HEK293 (cell line): ENCODE measurements around the gene CCR5AS.

Experiments
- CTCF ChIA-PET: fragments of 350-600 bp; formaldehyde crosslinking; extraction: SDS; loops from one replicate; lab custom pipeline; 2021; ENCODE audit warnings: antibody characterized with exemption; lab: Yijun Ruan, JAX
- POLR2A ChIA-PET: fragments of 300-600 bp; formaldehyde crosslinking; extraction: SDS; loops from one replicate; lab custom pipeline; 2020; ENCODE audit warnings: antibody characterized with exemption, inconsistent platforms; lab: Yijun Ruan, JAX
- H3K27ac ChIP-seq: fragments of 200-500 bp; sonication (Bioruptor generic); 2 replicates; pipeline ENCODE4 v1.5.1; 2014; ENCODE audit warnings: low read depth, low read length, control low read depth, inconsistent platforms; ENCODE audit errors: extremely low read depth
- H3K36me3 ChIP-seq, 2 experiments: fragments of 200-500 bp in 1 of 2; sonication (Bioruptor generic) in 1 of 2; 1 replicate in 1 of 2; 2 replicates in 1 of 2; pipeline ENCODE4 v1.5.1; 2014 to 2017; ENCODE audit warnings: inconsistent platforms in 2 of 2, low read length in 2 of 2; ENCODE audit not compliant: control insufficient read depth in 2 of 2, insufficient read depth in 1 of 2
- H3K4me1 ChIP-seq: fragments of 200-500 bp; sonication (Bioruptor generic); 2 replicates; pipeline ENCODE4 v1.5.1; 2014; ENCODE audit warnings: mild to moderate bottlenecking, low read length, inconsistent platforms; ENCODE audit not compliant: control insufficient read depth, insufficient read depth
- H3K4me3 ChIP-seq: 2 replicates; pipeline ENCODE4 v1.5.1; 2011; ENCODE audit warnings: low read depth, mild to moderate bottlenecking, control low read depth, low read length, moderate library complexity
- H3K9me3 ChIP-seq: fragments of 200-500 bp; sonication (Bioruptor generic); 2 replicates; pipeline ENCODE4 v1.5.1; 2014; ENCODE audit warnings: low read depth, low read length, inconsistent platforms; ENCODE audit not compliant: control insufficient read depth, insufficient read depth
- GLIS1 ChIP-seq: fragments of 450-650 bp; formaldehyde crosslinking; IDR thresholded peaks from 2 replicates; pipeline ENCODE4 v1.5.1; 2016; ENCODE audit warnings: missing biosample characterization, missing genetic modification characterization
- GLIS2 ChIP-seq: fragments of 450-650 bp; formaldehyde crosslinking; IDR thresholded peaks from 2 replicates; pipeline ENCODE4 v1.5.1; 2016; ENCODE audit warnings: missing biosample characterization, missing genetic modification characterization
- HOXA7 ChIP-seq: sonication (generic); formaldehyde crosslinking; IDR thresholded peaks from 2 replicates; pipeline ENCODE4 v1.8.1; 2022; ENCODE audit warnings: missing genetic modification reagents, borderline replicate concordance
- HOXC10 ChIP-seq: sonication (generic); formaldehyde crosslinking; IDR thresholded peaks from 2 replicates; pipeline ENCODE4 v1.8.1; 2023; ENCODE audit warnings: mild to moderate bottlenecking, missing genetic modification reagents
- MEIS1 ChIP-seq: sonication (generic); formaldehyde crosslinking; IDR thresholded peaks from 2 replicates; pipeline ENCODE4 v1.8.1; 2022; ENCODE audit warnings: missing genetic modification reagents, mild to moderate bottlenecking, borderline replicate concordance
- ZNF132 ChIP-seq: fragments of 450-650 bp; formaldehyde crosslinking; IDR thresholded peaks from 2 replicates; pipeline ENCODE4 v1.5.1; 2017; ENCODE audit warnings: missing biosample characterization, missing genetic modification characterization, borderline replicate concordance
- ZNF133 ChIP-seq: fragments of 450-650 bp; formaldehyde crosslinking; IDR thresholded peaks from 2 replicates; pipeline ENCODE4 v1.5.1; 2016; ENCODE audit warnings: missing biosample characterization, missing genetic modification characterization
- ZNF202 ChIP-seq: fragments of 450-650 bp; formaldehyde crosslinking; IDR thresholded peaks from 2 replicates; pipeline ENCODE4 v1.5.1; 2016; ENCODE audit warnings: missing biosample characterization, missing genetic modification characterization, borderline replicate concordance
- ZNF433 ChIP-seq: fragments of 450-650 bp; formaldehyde crosslinking; IDR thresholded peaks from 2 replicates; pipeline ENCODE4 v1.5.1; 2016; ENCODE audit warnings: missing biosample characterization, missing genetic modification characterization, low read depth
- ZNF621 ChIP-seq: fragments of 450-650 bp; formaldehyde crosslinking; IDR thresholded peaks from 2 replicates; pipeline ENCODE4 v1.5.1; 2017; ENCODE audit warnings: missing biosample characterization, missing genetic modification characterization
- ZNF624 ChIP-seq: fragments of 450-650 bp; formaldehyde crosslinking; IDR thresholded peaks from 2 replicates; pipeline ENCODE4 v1.5.1; 2017; ENCODE audit warnings: missing biosample characterization, missing genetic modification characterization
- ZNF658 ChIP-seq: fragments of 450-650 bp; formaldehyde crosslinking; IDR thresholded peaks from 2 replicates; pipeline ENCODE4; 2016; ENCODE audit warnings: missing biosample characterization, missing genetic modification characterization
- ZNF76 ChIP-seq: fragments of 450-650 bp; formaldehyde crosslinking; IDR thresholded peaks from 2 replicates; pipeline ENCODE4; 2016; ENCODE audit warnings: low read depth, missing biosample characterization, missing genetic modification characterization, borderline replicate concordance
- ZNF776 ChIP-seq: fragments of 450-650 bp; formaldehyde crosslinking; IDR thresholded peaks from 2 replicates; pipeline ENCODE4 v1.5.0; 2017; ENCODE audit warnings: missing biosample characterization, missing genetic modification characterization, borderline replicate concordance
- ZNF830 ChIP-seq: fragments of 450-650 bp; IDR thresholded peaks from 2 replicates; pipeline ENCODE4 v1.5.0; 2018; ENCODE audit warnings: missing biosample characterization, missing genetic modification characterization, low read depth, mild to moderate bottlenecking, moderate library complexity
- ZSCAN30 ChIP-seq: fragments of 450-650 bp; IDR thresholded peaks from 2 replicates; pipeline ENCODE4 v1.5.1; 2018; ENCODE audit warnings: missing biosample characterization, mild to moderate bottlenecking, missing genetic modification characterization, moderate library complexity
- TF ChIP-seq, protein P1 (sequence below): sonication (generic); formaldehyde crosslinking; IDR thresholded peaks from 2 replicates; pipeline ENCODE4 v1.8.1; 2022; ENCODE audit warnings: mild to moderate bottlenecking, moderate library complexity, missing genetic modification reagents
- TF ChIP-seq, protein P2 (sequence below): fragments of 450-650 bp; formaldehyde crosslinking; IDR thresholded peaks from 2 replicates; pipeline ENCODE4 v1.5.1; 2016; ENCODE audit warnings: missing biosample characterization, missing genetic modification characterization
- TF ChIP-seq, protein P3 (sequence below): fragments of 450-650 bp; formaldehyde crosslinking; IDR thresholded peaks from 2 replicates; pipeline ENCODE4 v1.5.1; 2017; ENCODE audit warnings: missing biosample characterization, missing genetic modification characterization

Gene CCR5AS

DNA sequence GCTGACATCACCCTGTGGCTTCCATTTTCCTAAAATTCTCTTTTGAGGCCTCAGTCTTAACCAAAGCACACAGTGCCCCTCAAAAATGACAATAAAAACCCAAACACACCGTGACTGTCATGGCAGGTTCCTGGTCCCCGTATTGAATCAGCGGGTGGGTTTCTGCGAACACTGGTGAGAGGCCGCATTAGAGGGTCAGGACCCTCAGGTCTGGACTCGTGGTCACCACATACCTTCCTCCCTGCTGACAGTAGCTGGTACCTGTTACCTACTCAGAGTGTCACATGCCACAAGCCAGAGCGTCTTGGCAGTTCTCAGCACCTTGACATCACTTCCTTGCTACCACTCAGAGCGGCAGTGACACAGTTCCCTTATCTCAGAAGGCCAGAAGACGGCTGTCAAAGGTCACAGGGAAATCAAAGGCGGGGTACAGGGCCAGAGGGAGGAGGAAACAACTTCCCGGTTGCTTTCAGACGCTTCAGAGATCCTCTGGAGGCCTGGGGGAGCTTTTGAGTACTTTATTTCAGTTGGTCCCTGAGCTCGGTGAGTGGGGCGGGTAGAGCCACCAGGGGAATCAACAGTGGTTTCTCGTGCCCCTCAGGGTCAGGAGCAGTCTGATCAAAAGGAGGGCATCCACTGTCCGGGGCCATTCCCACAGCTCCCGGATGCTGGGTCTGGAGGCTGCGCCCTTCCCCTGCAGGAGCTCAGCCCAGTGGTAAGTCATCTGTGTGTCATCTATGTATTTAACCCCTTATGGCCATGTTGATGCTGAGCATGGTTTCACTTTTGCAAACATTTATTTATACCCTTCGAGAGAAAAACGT, at the start of gene CCR5AS, which contains the start of gene CCRL2:
Gene CCR5AS, minus strand, starts transcription at position 279 of the 824 bp plus-strand sequence.
Gene CCRL2, plus strand, starts transcription at position 472 of the 824 bp plus-strand sequence. CDS start 821 bp downstream, outside the sequence.
- Histone ChIP-seq H3K4me1 (no peaks in the 10 kb centered on the region), H3K4me3 (no peak within 1 kb of the TSS), H3K27ac (no peak within 1 kb of the TSS), H3K9me3 (no peaks in the 10 kb centered on the region), H3K36me3 (no peaks in the 10 kb centered on the region)
- TF ChIP-seq ZNF658 (tag by site-specific recombination), result no peak
- TF ChIP-seq HOXA7 (CRISPR knock-in tag), result no peak
- no peak for TF ChIP-seq ZNF621 (tag by site-specific recombination)
- TF ChIP-seq ZNF776 (tag by site-specific recombination), result no peak
- TF ChIP-seq, protein P1, sequence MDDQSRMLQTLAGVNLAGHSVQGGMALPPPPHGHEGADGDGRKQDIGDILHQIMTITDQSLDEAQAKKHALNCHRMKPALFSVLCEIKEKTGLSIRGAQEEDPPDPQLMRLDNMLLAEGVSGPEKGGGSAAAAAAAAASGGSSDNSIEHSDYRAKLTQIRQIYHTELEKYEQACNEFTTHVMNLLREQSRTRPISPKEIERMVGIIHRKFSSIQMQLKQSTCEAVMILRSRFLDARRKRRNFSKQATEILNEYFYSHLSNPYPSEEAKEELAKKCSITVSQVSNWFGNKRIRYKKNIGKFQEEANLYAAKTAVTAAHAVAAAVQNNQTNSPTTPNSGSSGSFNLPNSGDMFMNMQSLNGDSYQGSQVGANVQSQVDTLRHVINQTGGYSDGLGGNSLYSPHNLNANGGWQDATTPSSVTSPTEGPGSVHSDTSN (CRISPR knock-in tag), result no peak
- TF ChIP-seq, protein P2, sequence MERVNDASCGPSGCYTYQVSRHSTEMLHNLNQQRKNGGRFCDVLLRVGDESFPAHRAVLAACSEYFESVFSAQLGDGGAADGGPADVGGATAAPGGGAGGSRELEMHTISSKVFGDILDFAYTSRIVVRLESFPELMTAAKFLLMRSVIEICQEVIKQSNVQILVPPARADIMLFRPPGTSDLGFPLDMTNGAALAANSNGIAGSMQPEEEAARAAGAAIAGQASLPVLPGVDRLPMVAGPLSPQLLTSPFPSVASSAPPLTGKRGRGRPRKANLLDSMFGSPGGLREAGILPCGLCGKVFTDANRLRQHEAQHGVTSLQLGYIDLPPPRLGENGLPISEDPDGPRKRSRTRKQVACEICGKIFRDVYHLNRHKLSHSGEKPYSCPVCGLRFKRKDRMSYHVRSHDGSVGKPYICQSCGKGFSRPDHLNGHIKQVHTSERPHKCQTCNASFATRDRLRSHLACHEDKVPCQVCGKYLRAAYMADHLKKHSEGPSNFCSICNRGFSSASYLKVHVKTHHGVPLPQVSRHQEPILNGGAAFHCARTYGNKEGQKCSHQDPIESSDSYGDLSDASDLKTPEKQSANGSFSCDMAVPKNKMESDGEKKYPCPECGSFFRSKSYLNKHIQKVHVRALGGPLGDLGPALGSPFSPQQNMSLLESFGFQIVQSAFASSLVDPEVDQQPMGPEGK, result no peak
- TF ChIP-seq, protein P3, sequence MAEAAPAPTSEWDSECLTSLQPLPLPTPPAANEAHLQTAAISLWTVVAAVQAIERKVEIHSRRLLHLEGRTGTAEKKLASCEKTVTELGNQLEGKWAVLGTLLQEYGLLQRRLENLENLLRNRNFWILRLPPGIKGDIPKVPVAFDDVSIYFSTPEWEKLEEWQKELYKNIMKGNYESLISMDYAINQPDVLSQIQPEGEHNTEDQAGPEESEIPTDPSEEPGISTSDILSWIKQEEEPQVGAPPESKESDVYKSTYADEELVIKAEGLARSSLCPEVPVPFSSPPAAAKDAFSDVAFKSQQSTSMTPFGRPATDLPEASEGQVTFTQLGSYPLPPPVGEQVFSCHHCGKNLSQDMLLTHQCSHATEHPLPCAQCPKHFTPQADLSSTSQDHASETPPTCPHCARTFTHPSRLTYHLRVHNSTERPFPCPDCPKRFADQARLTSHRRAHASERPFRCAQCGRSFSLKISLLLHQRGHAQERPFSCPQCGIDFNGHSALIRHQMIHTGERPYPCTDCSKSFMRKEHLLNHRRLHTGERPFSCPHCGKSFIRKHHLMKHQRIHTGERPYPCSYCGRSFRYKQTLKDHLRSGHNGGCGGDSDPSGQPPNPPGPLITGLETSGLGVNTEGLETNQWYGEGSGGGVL (tag by site-specific recombination), result no peak
- CTCF ChIA-PET, result interaction anchor here (0.6 to 1.2 kb wide), 3 partner anchors 27 to 191 kb away, joined by 3 to 6 read pairs (median 3); no protein-coding TSS in a partner anchor
- POLR2A ChIA-PET, result no interaction called here

DNA sequence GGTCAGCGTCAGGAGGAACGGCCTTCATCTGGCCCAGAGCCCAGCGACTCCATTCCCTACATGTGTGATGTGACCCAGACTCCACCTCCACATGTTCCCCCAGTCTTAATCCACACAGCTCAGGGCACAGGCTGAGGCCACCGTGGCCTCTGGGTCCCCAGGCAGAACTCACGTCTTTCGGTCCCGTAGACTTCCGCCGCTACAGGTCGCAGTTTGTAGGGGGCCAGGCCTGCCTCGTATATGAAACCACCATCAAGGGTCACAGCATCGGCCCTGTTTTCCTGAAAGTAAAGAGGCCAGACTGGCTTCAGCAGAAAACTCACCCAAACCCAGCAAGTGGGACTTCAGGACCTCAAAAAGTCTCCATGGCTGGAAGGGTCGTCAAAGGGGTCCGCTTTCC, 49.3 kb upstream of the CCR5AS start:
- CTCF ChIA-PET, result no interaction called here

More for the DNA sequence above, 49.3 kb upstream of the CCR5AS start:
- no peaks in the 10 kb centered on the region for H3K36me3 ChIP-seq
- POLR2A ChIA-PET, result no interaction called here
- H3K9me3 ChIP-seq, result no peaks in the 10 kb centered on the region
- no peak overlapping the region for H3K4me3 ChIP-seq
- TF ChIP-seq ZSCAN30 (tag by site-specific recombination), result no peak
- TF ChIP-seq ZNF202 (tag by site-specific recombination), result no peak
- TF ChIP-seq GLIS2 (tag by site-specific recombination), result no peak
- no peak for TF ChIP-seq HOXC10 (CRISPR knock-in tag)
- no peak for TF ChIP-seq ZNF76 (tag by site-specific recombination)
- no peak for TF ChIP-seq ZNF830 (tag by site-specific recombination)
- TF ChIP-seq MEIS1, result no peak
- TF ChIP-seq, protein P2, result no peak
- no peak for TF ChIP-seq ZNF433 (tag by site-specific recombination)
- TF ChIP-seq ZNF133 (tag by site-specific recombination), result no peak
- TF ChIP-seq ZNF624 (tag by site-specific recombination), result no peak
- TF ChIP-seq ZNF132 (tag by site-specific recombination), result no peak
- no peak for TF ChIP-seq GLIS1 (tag by site-specific recombination)
- H3K4me1 ChIP-seq, result no peaks in the 10 kb centered on the region
- no peak overlapping the region for H3K27ac ChIP-seq
